LNCaP clone FGC (cell line): ENCODE results near the gene EMSY.

Experiments
- DNase-seq: peaks from one replicate; pipeline ENCODE4 v3.0.0-alpha.2; 2011; ENCODE audit warnings: low read depth
- H3K4me3 ChIP-seq: 2 replicates; pipeline ENCODE4 v1.5.1; 2011; ENCODE audit warnings: mild to moderate bottlenecking, low read depth, low read length, control low read depth
- TF ChIP-seq, protein P1 (sequence below): IDR thresholded peaks from 2 replicates; pipeline ENCODE4 v1.5.1; 2012; ENCODE audit warnings: mild to moderate bottlenecking; ENCODE audit not compliant: control insufficient read depth, insufficient read depth; ENCODE audit errors: extremely low read depth

Gene EMSY

GRCh38 chr11:76469141-76469540 lies 24.3 kb downstream of the EMSY start:
- no peak overlapping the region for H3K4me3 ChIP-seq
- TF ChIP-seq, protein P1, sequence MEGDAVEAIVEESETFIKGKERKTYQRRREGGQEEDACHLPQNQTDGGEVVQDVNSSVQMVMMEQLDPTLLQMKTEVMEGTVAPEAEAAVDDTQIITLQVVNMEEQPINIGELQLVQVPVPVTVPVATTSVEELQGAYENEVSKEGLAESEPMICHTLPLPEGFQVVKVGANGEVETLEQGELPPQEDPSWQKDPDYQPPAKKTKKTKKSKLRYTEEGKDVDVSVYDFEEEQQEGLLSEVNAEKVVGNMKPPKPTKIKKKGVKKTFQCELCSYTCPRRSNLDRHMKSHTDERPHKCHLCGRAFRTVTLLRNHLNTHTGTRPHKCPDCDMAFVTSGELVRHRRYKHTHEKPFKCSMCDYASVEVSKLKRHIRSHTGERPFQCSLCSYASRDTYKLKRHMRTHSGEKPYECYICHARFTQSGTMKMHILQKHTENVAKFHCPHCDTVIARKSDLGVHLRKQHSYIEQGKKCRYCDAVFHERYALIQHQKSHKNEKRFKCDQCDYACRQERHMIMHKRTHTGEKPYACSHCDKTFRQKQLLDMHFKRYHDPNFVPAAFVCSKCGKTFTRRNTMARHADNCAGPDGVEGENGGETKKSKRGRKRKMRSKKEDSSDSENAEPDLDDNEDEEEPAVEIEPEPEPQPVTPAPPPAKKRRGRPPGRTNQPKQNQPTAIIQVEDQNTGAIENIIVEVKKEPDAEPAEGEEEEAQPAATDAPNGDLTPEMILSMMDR, result no peak
- DNase-seq, result no peak

GRCh38 chr11:76471382-76471781 lies 26.6 kb downstream of the EMSY start:
- H3K4me3 ChIP-seq, result no peak overlapping the region
- no peak for DNase-seq
- TF ChIP-seq, protein P1, result no peak

DNA sequence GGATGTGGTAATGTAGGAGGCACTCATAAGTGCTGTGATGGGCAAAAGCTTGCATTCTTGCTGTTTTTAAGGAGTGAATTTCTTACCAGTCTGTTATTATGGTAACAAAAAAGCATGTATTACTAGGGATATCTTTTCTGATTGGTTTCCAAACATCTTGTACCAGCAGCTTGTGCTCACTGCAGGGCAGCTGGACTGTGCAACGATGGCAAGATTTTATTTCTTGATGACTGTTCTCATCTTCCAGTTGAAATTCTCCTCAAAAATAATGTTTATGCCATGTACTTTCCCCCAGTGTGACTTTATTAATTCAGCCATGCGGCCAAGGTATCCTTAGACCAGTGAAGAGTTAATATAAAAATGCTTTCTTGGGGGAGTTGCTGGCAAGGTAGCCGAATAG lies 35.4 kb downstream of the EMSY start:
- no peak for DNase-seq
- TF ChIP-seq, protein P1, result no peak
- no peak overlapping the region for H3K4me3 ChIP-seq

DNA sequence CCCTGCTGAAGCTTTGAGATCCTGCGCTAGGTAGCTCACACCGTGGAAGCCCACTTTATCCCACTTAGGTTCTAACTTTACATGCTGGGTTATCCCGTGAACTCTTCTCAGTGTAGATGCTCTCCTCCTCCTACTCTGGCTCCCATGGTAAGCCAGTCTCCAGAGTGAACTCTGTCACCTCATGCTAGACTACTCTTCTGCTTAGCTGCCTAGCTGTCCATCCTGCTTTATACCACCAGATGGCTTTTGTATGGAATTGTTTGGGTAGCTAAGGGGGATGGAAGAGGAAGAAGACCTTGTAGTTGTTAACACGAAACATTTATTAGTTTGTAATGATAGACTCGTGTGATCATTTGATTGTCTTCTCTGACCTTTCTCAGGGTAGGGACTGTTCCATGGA lies 46.8 kb downstream of the EMSY start:
- no peak overlapping the region for H3K4me3 ChIP-seq
- no peak for DNase-seq
- TF ChIP-seq, protein P1, result no peak

DNA sequence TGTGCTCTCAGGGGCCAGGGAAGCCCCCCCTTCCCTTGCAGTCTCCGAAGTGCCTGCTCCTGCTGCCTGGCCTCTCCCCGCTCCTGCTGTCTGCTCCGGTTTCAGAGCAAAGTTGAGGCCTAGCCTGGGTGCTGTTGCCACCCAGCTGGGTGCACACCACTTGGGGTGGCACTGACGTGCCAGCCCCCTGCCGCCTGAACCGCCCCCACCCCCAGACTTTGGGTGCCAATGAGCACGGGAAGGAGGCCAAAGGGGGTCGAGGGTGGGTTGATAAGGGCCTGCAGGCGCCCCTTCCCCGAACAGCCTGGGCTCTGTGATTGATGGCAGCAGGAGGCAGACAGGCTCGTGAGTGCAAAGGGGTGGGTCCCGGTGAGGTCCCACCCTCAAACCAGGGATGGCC lies 48.2 kb downstream of the EMSY start:
- TF ChIP-seq, protein P1, result no peak
- no peak for DNase-seq
- no peak overlapping the region for H3K4me3 ChIP-seq

DNA sequence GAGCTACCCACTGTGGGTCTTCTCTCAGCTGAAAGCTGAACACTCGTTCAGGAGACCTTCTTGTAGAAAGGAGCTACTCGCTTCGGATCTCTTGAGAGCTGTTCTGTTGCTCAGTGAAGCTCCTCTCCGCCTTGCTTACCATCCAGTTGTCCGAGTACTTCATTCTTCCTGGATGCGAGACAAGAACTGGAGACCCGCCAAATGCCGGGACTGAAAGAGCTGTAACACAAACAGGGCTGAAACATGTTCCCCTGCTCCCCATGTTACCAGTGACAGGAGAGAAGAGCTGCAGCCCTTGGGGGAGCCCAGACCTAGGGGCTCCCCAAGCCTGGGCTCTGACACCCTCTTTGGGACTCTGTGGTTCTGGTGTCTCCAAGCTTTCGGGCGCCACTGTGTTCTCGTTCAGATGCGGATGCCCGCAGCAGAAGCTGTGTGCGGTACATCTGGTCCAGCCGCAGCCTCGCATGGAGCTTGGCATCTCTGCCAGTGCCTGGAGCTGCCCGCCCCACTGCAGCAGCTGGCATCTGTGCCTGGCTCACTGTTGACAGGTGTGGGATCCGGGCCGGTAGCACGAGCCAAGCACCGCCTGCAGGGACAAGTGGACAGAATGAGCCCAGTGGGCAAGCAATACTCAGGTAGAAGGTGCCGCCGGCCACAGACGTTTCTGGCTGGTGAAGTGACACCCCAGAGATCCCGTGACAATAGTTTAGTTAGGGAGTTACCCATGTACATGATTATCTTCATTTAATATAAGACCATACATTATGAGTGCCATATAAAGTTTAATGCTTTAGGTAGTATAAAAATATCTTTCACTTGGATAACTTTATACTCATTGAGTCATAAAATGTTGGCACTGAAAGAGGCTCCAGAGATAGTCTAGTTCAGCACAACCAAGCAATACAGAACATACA lies 49.1 kb downstream of the EMSY start:
- DNase-seq, result no peak
- TF ChIP-seq, protein P1, result no peak
- H3K4me3 ChIP-seq, result no peak overlapping the region

- TF ChIP-seq, protein P1, result no peak
- no peak overlapping the region for H3K4me3 ChIP-seq
- no peak for DNase-seq
These were observed 50.2 kb downstream of the EMSY start for GRCh38 chr11:76495019-76495418.
